Glutamatergic neuron (in vitro differentiated cells): ENCODE results near the gene ADAMTS16. TPM values are rescaled to one million over a fixed set of nuclear protein-coding genes. Genes with fewer than 3 reads are reported as not detected.

ENCODE experiments used
- DNase-seq: peaks from one replicate; pipeline ENCODE4 v3.0.0; 2022
- H3K27ac Mint-ChIP-seq: one replicate; pipeline ENCODE4 v1.8.0; 2020; ENCODE audit warnings: mild to moderate bottlenecking, mixed read lengths, inconsistent platforms; ENCODE audit not compliant: unreplicated experiment
- H3K27me3 Mint-ChIP-seq: one replicate; pipeline ENCODE4 v1.8.0; 2020; ENCODE audit warnings: mild to moderate bottlenecking, moderate library complexity, mixed read lengths, inconsistent platforms; ENCODE audit not compliant: unreplicated experiment
- H3K36me3 Mint-ChIP-seq: one replicate; pipeline ENCODE4 v1.8.0; 2020; ENCODE audit warnings: mild to moderate bottlenecking, mixed read lengths, inconsistent platforms; ENCODE audit not compliant: unreplicated experiment
- H3K4me1 Mint-ChIP-seq: one replicate; pipeline ENCODE4 v1.8.0; 2020; ENCODE audit warnings: mild to moderate bottlenecking, low read depth, mixed read lengths, inconsistent platforms; ENCODE audit not compliant: unreplicated experiment
- H3K4me3 Mint-ChIP-seq: one replicate; pipeline ENCODE4 v1.8.0; 2020; ENCODE audit warnings: mild to moderate bottlenecking, mixed read lengths, inconsistent platforms; ENCODE audit not compliant: unreplicated experiment
- H3K9me3 Mint-ChIP-seq: one replicate; pipeline ENCODE4 v1.8.0; 2020; ENCODE audit warnings: mild to moderate bottlenecking, moderate library complexity, mixed read lengths, inconsistent platforms; ENCODE audit not compliant: unreplicated experiment
- total RNA-seq: library from RNA; stranded (reverse); fragmentation: NEBNext Ultra II Directional; extraction: Animal tissue kit (Norgen Biotek cat#: 25700); gene quantifications from one replicate; pipeline ENCODE4 v1.2.1, GENCODE V29; 2021; ENCODE audit not compliant: unreplicated experiment
- TF ChIP-seq, protein P1 (sequence below): fragments of 200-600 bp; sonication (generic); IDR thresholded peaks from one replicate; pipeline ENCODE4 v1.5.0; 2021; ENCODE audit not compliant: partially characterized antibody, unreplicated experiment

Gene ADAMTS16
- total RNA-seq, 1 donor from 2014 or later, result 4.8 TPM

DNA sequence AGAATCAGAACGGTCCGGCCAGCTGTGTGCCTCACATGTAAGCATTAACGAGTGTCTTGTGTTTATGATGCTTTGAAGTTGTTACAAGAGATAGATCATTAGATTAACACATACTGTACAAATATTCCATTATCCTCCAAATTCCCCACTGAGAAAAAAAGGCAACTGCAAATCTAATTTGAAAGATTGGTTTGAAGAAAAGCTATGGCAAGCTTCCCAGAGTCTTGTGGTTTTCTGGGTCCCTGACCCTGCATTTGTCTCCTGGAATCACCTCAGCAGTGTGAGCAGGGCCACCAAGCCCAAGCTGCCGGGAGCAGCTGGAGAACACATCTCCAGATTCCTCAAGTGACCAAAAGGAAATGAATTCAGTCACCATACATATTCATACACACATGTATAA, 36.9 kb upstream of the ADAMTS16 start:
- H3K27me3 Mint-ChIP-seq, result no peaks in the 10 kb centered on the region
- peaks cover 3% of the 10 kb centered on the region for H3K9me3 Mint-ChIP-seq
- TF ChIP-seq, protein P1, sequence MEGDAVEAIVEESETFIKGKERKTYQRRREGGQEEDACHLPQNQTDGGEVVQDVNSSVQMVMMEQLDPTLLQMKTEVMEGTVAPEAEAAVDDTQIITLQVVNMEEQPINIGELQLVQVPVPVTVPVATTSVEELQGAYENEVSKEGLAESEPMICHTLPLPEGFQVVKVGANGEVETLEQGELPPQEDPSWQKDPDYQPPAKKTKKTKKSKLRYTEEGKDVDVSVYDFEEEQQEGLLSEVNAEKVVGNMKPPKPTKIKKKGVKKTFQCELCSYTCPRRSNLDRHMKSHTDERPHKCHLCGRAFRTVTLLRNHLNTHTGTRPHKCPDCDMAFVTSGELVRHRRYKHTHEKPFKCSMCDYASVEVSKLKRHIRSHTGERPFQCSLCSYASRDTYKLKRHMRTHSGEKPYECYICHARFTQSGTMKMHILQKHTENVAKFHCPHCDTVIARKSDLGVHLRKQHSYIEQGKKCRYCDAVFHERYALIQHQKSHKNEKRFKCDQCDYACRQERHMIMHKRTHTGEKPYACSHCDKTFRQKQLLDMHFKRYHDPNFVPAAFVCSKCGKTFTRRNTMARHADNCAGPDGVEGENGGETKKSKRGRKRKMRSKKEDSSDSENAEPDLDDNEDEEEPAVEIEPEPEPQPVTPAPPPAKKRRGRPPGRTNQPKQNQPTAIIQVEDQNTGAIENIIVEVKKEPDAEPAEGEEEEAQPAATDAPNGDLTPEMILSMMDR, result no peak
- no peak for DNase-seq
- H3K27ac Mint-ChIP-seq, result no peak overlapping the region
- H3K36me3 Mint-ChIP-seq, result no peaks in the 10 kb centered on the region
- H3K4me1 Mint-ChIP-seq, result no peaks in the 10 kb centered on the region
- no peak overlapping the region for H3K4me3 Mint-ChIP-seq

DNA sequence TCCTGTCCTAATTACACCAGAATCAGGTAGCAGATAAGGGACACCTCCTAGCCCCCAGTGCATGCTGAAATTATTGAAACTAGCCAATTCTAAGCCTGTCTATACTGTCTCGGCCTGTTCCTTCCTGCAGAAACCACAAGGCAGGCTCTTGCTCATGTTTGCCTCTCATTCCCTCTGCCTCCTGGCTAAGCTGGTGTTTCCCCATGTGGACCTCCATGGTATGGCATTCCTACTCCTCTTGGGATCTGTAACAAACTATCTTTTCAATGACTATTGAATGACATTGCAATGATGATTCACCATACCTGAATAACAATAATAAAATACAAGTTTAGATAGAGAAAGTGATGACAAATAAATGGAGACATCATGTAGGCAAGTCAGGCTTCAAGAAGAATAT, 35.6 kb upstream of the ADAMTS16 start:
- Mint-ChIP-seq H3K4me3 (no peak overlapping the region), H3K4me1 (no peaks in the 10 kb centered on the region), H3K27ac (no peak overlapping the region), H3K36me3 (no peaks in the 10 kb centered on the region), H3K27me3 (no peaks in the 10 kb centered on the region), H3K9me3 (no peaks in the 10 kb centered on the region)
- TF ChIP-seq, protein P1, result no peak
- no peak for DNase-seq

DNA sequence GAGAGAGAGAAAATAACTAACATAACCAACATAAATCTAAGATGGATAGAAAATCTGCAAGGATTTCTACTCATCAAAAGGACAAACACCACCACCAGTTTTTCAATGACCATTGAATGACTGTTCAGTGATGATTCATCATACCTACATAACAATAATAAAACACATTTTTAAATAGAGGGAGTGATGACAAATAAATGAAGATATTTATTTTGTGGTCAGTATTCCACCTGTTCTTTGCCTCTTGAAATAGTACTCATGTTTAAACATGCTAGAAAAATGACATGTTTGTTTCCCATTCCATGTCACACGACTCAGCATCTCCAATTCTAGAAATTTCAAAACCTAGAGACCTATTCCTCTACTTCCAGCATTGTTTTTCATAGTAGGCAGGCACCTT, 34.6 kb upstream of the ADAMTS16 start:
- TF ChIP-seq, protein P1, result no peak
- Mint-ChIP-seq H3K27ac (no peak overlapping the region), H3K4me1 (no peaks in the 10 kb centered on the region), H3K9me3 (no peaks in the 10 kb centered on the region), H3K36me3 (no peaks in the 10 kb centered on the region), H3K4me3 (no peak overlapping the region), H3K27me3 (no peaks in the 10 kb centered on the region)
- no peak for DNase-seq

DNA sequence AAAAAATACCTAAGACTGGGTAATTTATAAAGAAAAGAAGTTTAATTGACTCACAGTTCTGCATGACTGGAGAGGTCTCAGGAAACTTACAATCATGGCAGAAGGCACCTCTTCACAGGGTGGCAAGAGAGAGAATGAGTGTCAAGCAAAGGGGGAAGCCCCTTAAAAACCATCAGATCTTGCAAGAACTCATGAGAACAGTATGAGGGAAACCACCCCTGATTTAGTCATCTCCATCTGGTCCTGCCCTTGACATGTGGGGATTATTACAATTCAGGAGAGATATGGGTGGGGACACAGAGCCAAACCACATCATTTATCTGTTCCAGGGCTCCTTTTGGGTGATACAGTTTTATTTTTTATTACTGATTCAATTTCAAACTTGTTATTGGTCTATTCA, 23.2 kb upstream of the ADAMTS16 start:
- H3K9me3 Mint-ChIP-seq, result peaks cover 2% of the 10 kb centered on the region
- no peak overlapping the region for H3K27ac Mint-ChIP-seq
- H3K36me3 Mint-ChIP-seq, result peaks cover 8% of the 10 kb centered on the region
- H3K4me3 Mint-ChIP-seq, result no peak overlapping the region
- TF ChIP-seq, protein P1, result no peak
- H3K4me1 Mint-ChIP-seq, result peaks cover 2% of the 10 kb centered on the region
- no peaks in the 10 kb centered on the region for H3K27me3 Mint-ChIP-seq
- DNase-seq, result no peak

DNA sequence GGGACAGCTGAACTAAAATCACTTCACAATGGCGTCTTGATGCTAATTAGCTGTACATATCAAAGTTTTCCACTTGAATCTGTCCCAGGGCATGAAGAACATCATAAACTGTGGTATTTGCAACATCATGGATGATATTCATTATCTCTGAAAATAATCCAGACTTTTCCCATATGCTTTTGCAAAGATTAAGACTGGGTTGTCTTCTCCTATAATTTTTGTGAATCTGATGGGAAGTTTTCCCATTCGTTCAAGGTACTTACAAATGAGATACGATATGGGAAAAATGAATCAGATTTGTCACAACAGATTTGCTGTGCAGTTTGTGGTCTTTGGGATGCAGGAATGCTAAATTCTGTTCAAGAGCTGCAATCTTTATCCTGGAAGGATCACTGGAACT, 17.4 kb upstream of the ADAMTS16 start:
- TF ChIP-seq, protein P1, result no peak
- no peak overlapping the region for H3K4me3 Mint-ChIP-seq
- peaks cover 8% of the 10 kb centered on the region for H3K36me3 Mint-ChIP-seq
- H3K4me1 Mint-ChIP-seq, result peaks cover 4% of the 10 kb centered on the region
- no peak overlapping the region for H3K27ac Mint-ChIP-seq
- H3K9me3 Mint-ChIP-seq, result no peaks in the 10 kb centered on the region
- H3K27me3 Mint-ChIP-seq, result no peaks in the 10 kb centered on the region
- no peak for DNase-seq
